Forelimb muscle (tissue), 1 donor: ENCODE data around the gene NR2C2. TPM values are rescaled to one million over a fixed set of nuclear protein-coding genes. Genes with fewer than 3 reads are reported as not detected.

ENCODE experiments used
- DNase-seq: peaks from one replicate; pipeline ENCODE4 v3.0.0-alpha.2; 2013; ENCODE audit warnings: low read depth
- polyA plus RNA-seq: library from polyadenylated mRNA; unstranded; fragments of 120-200 nt; gene quantifications from one replicate; pipeline ENCODE4 v1.2.1, GENCODE V29; 2013; ENCODE audit not compliant: insufficient read length

The NR2C2 gene
- polyA plus RNA-seq, 1 donor: 34.2 TPM

DNA sequence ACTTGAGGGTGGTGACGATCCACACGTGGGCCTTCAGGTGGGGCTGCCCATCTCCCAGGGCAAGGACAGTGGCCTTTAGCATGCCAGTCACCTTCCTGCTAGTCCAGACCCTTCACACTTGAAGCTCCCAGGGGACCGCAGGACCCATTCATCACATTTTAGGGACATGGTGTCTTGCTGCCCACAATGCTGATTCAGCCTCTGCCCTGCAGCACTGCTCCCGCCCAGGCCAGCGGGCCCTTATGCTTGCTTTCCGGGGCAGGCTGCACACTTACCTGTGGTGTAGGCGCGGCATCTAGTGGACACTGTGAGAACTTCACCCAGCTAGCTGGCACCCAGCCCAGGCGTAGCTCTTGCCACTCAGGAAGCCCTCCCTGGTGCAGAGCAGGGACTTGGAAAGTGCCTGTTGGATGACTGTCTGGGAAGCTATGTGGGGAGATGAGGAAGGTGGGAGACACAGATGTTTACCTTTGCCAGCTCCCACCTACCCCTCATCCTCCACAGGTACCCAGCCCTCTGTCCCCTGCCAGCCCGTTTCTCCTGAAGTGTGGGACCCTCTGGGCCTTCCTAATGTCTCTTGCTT, 26.3 kb upstream of the NR2C2 start:
- DNase-seq: peak; percentile 48

DNA sequence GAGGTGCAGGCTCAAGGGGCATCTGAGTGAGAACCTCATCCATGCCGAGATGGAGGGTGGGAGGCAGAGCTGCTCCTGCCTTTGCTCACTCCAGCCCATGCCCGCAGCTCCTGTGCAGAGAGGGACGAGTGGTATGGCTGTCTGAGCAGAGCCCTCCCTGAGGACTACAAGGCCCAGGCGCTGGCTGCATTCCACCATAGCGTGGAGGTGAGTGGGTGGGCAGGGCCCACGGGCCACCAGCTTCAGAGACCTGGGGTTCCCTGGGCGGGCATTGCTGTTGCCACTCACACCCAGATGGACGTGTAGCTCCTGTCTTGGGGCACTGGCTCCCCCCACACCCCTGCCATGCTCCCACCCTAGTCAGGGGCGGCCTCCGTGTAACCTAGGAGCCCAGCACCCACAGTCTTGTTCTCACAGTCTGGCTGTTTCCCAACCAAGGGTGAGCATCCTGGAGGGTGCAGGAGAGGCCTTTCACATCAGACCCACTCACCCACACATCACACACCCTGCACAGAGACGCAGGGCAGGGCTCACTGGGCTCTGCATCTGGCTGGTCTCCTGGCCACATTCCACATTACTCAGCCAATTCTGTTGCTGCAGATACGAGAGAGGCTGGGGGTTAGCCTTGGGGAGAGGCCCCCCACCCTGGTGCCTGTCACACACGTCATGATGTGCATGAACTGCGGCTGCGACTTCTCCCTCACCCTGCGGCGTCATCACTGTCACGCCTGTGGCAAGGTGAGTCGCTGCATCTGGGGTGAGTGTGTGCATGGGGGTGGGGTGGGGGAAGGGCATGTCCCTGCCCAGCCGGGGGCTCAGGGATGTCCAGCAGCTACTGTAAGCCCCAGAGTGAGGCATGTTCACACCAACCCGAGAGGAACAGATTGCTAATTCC, 25.3 kb upstream of the NR2C2 start:
- no peak for DNase-seq

DNA sequence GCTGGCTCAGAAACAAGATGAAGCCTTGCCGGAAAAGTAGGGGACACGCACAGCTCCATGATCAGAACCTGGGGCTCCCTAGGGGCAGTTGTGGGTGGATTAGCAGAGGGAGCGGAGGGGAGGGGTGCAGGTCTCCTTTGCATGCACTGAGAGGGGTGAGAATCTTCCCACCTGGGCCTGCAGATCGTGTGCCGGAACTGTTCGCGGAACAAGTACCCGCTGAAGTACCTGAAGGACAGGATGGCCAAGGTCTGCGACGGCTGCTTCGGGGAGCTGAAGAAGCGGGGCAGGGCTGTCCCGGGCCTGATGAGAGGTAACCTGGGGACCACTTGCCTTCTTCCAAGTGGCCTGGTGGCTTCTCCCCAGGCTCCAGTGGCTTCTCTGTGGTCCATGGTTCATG, 24.5 kb upstream of the NR2C2 start:
- DNase-seq: no peak

DNA sequence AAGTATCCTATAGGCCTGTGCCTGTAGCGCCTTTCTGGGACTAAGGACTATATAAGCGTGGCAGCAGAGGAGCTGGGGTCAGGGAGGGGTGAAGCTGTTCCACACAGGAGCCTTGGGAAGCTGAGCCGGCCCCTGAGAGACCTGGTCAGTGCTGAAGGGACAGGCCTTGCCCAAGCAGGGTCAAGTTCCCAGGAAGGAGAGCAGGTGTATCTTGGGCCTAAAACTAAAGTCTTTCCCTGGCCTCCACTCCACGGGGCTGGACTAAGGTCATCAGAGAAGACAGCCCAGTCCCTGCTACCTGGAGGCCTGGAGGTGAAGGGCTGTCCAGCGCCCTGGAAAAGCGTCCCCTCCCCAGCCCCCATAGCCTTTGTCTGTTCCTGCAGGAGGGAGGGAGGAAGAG, 23.9 kb upstream of the NR2C2 start:
- no peak for DNase-seq

DNA sequence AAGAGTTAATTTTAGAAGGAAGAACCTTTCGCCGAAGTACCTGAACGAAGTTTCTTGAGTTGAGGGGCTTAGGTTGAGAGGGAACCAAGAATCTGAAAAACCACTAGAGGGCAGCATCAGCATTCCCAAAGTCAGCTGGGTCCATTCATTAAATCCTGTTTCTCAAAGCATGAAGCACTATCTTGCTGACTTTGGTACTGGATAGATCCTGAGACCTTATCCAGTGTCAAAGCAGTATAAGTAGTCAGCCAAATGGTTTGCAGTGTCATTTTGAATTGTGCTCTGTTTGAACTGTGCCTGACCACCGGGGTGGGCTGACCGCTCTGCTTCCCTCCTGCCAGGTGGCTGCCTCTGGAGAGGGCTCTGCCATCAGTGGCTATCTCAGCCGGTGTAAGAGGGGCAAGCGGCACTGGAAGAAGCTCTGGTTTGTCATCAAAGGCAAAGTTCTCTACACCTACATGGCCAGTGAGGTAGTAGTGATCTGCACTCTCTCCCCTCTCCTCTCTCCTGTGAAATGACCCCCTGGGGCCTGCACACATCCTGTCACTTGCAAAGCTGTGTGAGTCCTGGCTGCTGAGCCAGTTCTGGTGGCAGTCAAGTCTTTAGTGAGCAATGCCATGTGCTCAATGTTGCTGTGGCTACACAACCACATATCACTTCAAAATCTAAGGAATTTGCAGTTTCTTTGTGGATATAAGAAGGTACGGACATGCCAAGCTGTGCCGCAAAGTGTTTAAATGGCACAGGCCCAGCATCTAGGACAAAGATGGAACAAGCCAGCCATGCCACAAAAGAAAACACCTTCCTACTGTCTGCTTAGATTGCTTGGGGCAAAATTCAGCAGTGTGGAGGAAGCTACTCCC, 21.4 kb upstream of the NR2C2 start:
- no peak for DNase-seq

DNA sequence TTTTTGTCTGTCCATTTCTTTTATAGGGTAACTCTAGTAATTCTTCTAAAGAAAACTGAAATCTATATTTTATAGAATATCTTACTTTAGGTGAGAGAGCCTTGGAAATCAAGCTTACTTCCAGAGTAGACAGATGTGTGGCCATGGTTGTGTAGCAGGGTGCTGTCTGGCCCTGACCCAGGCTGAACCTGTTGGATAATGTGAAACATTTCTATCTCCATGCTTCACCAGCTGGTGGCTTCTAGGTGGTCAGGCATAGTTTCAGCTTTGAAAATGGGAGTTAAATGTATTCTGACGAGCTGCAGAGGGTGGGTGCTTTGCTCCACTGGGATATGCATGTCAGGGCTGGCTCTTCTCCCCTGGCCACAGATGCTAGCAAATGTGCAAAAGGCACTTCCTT, 20.8 kb upstream of the NR2C2 start:
- DNase-seq: no peak

DNA sequence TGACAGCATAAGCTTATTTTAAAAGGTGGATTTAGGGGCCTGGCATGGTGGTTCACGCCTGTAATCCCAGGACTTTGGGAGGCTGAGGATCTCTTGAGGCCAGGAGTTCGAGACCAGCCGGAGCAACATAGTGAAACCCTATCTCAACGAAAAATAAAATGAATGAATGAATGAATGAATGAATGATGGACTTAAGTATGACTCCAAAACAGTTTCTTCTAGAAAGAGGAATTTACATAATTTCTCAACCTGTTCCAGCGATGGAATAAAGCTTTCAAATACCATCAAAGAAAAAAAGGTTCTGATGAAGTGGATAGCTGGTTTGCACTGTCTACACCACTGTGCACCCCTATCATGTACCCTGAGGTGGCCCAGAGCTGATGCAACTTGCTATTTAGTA, 20.1 kb upstream of the NR2C2 start:
- no peak for DNase-seq

DNA sequence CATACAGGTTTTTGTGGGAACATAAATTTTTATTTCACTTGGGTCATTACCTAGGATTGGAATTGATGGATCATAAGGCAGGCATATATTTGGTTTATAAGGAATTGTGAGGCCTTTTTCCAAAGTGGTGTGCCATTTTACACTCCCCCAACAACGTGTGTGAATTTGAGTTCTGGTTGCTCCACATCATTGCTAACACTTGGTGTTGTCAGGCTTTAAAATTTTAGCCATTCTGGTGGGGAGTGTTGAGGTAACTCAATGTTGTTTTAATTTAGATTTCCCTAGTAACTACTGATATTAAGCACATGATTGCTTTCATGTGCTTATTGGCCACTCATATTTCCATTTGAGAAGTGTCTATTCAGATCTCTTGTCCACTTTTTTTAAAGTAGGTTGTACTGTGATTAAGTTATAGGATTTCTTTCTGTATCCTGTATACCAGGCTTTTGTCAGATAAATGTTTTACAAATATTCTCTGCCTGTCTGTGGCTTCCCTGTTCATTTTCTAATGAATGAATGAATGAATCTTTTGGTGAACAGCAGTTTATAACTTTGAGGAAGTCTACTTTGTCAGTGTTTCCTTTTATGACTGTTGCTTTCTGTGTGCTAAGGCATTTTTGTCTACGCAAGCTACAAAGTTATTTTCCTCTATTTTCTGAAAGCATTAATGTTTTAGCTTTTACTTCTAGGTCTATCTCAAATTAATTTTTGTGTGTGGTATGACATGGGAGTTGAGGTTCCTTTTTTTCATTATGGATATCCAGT, 17.9 kb upstream of the NR2C2 start:
- DNase-seq: no peak

DNA sequence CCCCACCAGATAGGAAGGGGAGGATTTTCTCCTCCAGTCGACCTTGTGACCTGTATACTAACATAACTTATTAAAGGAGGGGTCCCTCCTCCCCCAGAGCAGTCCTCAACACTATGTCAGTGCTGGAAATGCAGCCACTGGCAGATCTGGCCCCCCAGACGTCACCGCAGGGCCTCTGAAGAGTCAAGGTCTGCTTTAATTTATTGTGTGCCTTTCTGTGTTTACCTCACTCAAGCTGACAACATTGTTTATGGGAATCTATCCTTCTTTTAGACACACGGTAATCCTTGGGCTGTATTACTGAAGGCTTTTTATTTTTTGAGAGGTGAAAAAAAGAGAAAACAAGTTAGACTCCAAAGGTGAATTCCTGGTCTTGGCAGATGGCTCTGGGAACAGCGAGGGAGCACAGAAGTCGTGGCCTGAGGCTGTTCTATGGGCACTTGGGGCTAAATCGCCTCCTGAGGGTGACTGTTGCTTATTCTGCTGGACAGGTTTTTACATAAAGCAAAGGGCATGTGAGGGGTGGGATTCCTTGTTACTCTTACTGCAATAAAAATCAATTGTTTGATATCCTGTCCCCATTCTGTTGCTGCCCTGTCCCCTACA, 13.5 kb upstream of the NR2C2 start:
- DNase-seq: no peak

DNA sequence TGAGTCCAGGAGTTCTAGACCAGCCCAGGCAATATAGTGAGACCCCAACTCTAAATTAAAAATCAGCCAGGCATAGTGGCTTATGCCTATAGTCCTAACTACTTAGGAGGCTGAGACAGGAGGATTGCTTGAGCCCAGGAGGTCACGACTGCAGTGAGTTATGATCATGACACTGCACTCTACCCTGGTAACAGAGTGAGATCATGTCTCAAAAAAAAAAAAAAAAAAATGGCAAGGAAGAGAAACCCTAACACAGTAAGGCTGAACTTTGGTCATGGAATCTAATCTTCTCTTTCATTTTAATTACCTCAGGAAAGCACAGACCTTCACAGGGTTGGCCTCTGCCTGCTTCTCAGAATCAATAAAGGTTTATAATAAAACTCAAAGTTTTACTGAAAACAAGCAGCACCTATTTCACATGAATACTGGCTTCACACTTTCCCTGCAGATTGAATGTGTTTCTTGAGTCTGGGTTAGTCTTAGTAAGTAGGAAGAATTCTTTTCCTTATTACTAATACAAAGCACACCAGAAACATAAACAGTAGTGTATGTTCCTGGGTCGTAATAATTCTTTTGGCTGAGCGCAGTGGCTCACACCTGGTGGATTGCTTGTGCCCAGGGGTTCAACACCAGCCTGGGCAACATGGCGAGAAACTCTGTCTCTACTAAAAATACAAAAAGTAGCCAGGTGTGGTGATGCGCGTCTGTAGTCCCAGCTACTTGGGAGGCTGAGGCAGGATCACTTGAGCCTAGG, 11.6 kb upstream of the NR2C2 start:
- DNase-seq: no peak

DNA sequence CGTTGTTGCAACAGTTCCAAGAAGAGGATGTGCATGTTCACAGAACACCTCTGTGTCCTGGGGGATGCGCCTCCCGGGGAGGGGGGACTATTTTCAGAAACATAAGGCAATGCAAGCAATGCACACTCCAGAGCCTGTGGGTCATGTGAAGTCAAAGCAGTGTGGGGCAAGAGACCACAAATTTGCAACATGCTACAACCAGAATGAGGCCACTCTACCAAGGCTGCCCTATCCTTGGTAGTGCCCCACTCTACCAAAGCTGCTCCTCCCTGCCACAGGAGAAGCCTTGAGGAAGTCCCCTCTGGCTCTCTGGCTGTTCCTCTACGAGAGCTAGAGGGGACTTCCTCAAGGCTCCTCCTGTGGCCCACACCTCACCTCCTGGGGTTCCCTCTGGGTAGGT, 8.4 kb upstream of the NR2C2 start:
- DNase-seq: no peak

DNA sequence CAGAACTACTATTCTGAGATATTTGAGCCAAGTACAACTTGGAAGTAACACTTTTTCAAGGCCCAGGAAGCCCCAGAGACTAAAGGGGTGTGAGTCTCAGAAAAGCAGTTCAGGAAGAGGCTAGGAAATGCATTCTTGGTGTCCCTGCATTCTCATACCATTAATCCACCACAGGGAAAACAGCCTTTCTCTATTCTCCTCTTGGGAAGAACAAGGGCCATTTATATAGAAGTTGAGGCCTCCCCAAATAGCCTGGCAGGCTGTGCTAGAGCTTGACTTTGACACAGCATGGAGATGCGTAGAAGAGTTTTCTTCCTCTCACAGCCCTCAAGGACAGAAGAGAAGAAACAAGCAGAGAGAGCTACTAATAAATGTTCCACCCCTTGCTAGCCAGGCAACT, 5.5 kb upstream of the NR2C2 start:
- DNase-seq: no peak

DNA sequence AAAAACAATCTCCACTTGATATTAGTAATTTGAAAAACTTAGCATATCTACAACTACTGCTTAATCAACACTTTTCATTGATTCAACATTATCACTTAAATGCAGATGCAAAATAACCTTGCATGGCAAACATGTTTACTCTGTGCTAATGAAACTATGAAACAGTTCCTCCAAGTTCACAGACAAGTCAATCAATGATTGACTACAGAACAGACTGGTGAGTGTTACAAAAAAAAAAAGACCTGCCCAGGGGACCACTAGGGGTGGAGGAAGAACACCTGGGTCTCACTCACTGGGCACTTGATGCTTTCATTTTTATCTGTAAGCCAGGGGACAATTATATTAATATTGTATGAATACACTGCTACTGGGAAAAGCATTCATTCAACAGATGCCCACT, 4.3 kb upstream of the NR2C2 start:
- DNase-seq: no peak

DNA sequence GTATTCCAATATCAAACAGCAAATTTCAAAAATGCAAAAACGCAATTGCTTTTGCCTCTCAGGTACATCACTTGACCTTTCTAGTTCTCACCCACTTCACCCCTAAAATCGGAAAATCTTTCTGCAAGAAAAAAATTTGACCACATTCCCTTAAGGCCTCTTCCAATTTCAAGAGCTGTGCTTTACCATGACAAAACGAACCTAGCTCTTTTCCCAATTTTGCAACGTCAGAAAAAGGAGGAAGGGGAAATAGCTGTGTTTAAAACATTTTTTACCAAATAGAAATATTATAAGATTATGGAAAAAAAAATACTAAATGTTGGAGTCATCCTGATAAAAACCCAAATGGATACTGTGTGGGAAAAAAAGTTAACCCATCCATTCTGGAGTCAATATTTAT, 1.1 kb upstream of the NR2C2 start:
- DNase-seq: no peak

DNA sequence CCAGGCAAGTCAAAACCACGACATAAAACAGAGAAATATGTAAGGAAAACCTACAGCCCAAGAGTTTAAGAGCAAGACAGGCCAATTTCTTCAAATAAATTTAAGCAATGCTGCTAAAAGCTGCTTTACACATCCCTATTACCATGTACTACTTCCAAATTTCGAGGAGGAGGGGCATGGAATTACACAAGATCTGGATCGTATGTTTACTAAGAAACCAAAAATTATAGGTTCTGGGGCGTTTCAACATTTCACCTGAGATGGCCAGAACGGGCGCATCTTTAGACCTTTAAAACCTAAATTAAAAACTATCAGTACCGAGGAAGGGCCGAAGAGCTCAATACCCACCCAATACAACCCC, 664 bp upstream of the NR2C2 start:
- no peak for DNase-seq

DNA sequence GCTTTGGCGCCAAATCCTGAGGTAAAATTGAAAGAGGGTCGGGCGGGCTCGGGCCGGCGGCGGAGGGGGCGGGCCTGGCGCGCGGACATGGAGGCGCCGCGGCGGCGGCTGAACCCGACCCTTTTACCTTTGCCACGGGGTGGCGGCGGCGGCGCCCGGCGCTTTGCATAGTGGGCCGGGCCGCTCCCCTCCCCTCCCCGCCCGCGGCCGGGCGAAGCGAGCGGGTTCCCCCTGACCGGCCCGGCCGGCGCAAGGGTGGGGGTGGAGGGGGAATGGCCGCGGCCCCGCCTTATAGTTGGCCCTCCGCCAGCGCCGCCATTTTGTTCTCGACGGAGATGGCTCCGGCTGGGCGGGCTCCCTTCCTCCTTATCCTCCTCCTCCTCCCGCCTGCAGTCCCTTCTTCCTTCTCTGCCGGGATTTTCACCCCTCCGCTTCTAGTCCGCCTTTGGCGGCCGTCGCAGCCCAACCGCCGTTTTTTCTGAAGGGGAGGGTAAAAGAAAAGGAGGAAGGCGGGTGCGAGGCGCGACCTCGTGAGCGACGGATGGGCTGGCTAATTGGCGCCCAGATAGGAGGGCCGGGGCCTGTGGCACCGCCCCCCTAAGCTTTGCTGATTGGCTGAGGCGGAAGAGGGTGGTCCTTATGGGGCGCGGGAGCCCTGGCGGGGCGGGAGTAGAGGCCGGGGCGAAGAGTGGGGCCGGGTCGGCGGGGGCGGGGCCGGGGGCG, 664 bp downstream of the NR2C2 start:
- peak; percentile 86 for DNase-seq

DNA sequence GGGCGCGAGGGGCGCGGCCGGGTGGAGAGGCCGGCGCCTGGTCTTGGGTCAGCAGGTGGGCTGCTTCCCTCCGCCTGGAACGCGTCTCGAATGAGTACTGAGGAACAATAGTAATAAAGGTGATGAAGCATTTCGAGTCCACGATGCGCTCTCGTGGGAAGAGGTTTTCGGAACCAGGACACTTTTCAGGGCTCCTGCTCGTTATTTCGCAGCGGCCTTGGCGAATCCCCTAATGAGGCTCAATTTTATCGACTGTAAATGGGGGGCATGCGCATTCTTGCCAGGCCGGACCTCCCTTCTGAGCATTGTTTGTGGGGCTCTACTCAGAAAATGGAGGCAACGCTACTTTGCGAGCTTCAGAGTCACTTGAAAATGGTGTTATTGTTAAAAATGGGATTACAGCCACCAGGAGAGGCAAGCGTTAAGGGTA, 1.2 kb downstream of the NR2C2 start:
- no peak for DNase-seq

DNA sequence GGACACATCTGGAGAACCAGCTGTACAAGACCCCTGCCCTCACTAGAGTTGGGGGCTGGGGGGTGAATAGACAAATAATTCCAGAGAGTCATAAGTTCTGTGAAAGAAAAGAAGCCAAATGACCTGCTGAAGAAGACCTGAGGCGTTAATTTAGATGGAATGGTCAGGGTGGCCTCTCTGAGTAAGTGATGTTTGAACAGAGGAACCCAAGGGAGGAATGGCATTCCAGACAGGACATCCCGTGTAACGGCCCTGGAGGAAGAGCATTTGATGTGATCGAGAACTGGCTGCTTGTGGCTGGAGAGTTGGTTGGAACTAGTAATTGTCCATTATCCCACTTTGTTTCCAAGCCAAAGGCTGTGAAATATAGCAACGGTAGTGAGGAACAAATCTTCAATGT, 1.7 kb downstream of the NR2C2 start:
- no peak for DNase-seq

DNA sequence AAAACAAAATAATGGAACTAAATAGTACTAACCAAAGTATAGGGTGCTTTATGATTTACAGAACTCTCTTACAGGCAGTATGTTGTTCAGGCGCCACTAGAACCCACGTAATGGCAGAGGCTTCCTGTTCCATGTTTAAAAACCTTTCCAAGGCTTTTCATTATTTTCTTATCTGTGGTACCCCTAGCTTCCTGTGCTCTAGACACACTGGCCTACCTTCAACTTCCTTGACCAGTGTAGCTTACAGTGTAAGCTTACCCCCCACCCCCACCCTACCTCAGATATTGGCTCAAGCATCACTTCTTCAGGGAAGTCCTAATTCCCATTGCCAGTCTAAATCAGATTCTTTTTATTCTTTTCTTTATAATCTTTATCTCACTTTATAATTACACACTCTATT, 2.9 kb downstream of the NR2C2 start:
- DNase-seq: no peak

DNA sequence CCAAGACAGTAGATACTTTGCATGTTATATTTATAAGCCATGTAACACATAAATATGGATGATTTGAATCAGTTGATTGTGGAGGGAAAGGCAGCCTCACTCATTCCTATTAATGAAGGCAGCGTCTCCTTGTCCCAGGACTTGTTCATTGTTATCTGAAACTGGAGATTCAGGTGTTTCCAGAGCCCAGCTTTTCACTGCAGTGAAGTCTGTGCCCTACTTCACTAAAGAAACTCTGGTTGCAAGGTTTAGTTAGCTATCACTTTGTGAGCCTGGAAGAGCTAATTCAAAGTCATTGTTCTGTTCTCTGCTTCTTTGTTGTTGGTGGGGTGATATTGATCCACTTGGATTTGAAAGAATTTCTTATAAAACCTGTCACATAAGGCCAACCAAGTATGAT, 9.8 kb downstream of the NR2C2 start:
- no peak for DNase-seq
